Heart left ventricle (tissue), 16 donors: ENCODE measurements around the gene HACD2. TPM values are rescaled to one million over a fixed set of nuclear protein-coding genes. Genes with fewer than 3 reads are reported as not detected.

Experiments used
- ATAC-seq, 4 donors: fragments of 200-7000 bp; cut with Tn5 transposase; one replicate each; pipeline ENCODE4 v1.9.1; 2020 to 2022; ENCODE audit warnings: moderate library complexity in 4 of 4, mild to moderate bottlenecking in 3 of 4, moderate number of reproducible peaks in 1 of 4
- DNase-seq, 5 donors: peaks; one replicate each; pipeline ENCODE4 v3.0.0-alpha.2; 2020
- H3K27ac ChIP-seq, 12 donors: fragments of 200-600 bp; sonication (generic) in 4 of 12; one replicate each; pipeline versions ENCODE4 v1.5.0 to v1.8.0; 2016 to 2022; ENCODE audit warnings: mild to moderate bottlenecking in 2 of 12
- H3K27me3 ChIP-seq, 9 donors: fragments of 200-600 bp; sonication (generic) in 2 of 9; one replicate each; pipeline versions ENCODE4 v1.5.1 to v1.8.0; 2016 to 2022; ENCODE audit warnings: mild to moderate bottlenecking in 3 of 9
- H3K36me3 ChIP-seq, 9 donors: fragments of 200-600 bp; sonication (generic) in 2 of 9; one replicate each; pipeline versions ENCODE4 v1.5.0 to v1.8.0; 2018 to 2022; ENCODE audit warnings: mild to moderate bottlenecking in 2 of 9
- H3K4me1 ChIP-seq, 12 donors: fragments of 200-600 bp; sonication (generic) in 4 of 12; one replicate each; pipeline versions ENCODE4 v1.5.0 to v1.8.0; 2016 to 2022; ENCODE audit warnings: mild to moderate bottlenecking in 3 of 12
- H3K4me3 ChIP-seq, 12 donors: fragments of 200-600 bp; sonication (generic) in 4 of 12; one replicate each; pipeline versions ENCODE4 v1.5.0 to v1.8.0; 2017 to 2022; ENCODE audit warnings: mild to moderate bottlenecking in 9 of 12, moderate library complexity in 4 of 12
- H3K9me3 ChIP-seq, 12 donors: fragments of 200-600 bp; sonication (generic) in 4 of 12; one replicate each; pipeline versions ENCODE4 v1.5.0 to v1.8.0; 2016 to 2022; ENCODE audit warnings: mild to moderate bottlenecking in 1 of 12
- POLR2A ChIP-seq, 2 donors: fragments of 450-650 bp; IDR thresholded peaks; one replicate each; pipeline ENCODE4 v1.6.1; 2017; ENCODE audit warnings: antibody characterized with exemption in 2 of 2, mild to moderate bottlenecking in 2 of 2, moderate library complexity in 2 of 2
- WGBS, 4 donors: extraction: QIAGEN DNeasy Blood & Tissue Kit in 2 of 4; methylation state at CpG; one replicate each; pipeline versions ENCODE4 v1.1.5 to v1.1.7; 2013 to 2018; 5-methylcytosine and 5-hydroxymethylcytosine counted together
- intact Hi-C, 10 donors: fragments of 100-400 bp; cut with DNase I; formaldehyde crosslinking; loops; one replicate each; pipeline versions ENCODE4 v1.11.1 to v1.14.2; 2022
- polyA plus RNA-seq, 2 donors: library from polyadenylated mRNA; stranded (reverse); fragments of 200-250 nt; gene quantifications; one replicate each; pipeline ENCODE4 v1.2.3, GENCODE V29; 2013
- total RNA-seq, 9 donors: library from RNA; depleted of rRNA in 2 of 9; stranded (reverse); fragments of >200 nt in 2 of 9; fragmentation: NEBNext Ultra II Directional in 3 of 9; extraction: Animal tissue kit (Norgen Biotek cat#: 25700) in 3 of 9; gene quantifications; one replicate each; pipeline versions ENCODE4 v1.1.0 to v1.2.4, GENCODE V29; 2016 to 2023
- TF ChIP-seq, protein P1 (sequence below), 12 donors: fragments of 200-600 bp; sonication (generic) in 4 of 12; IDR thresholded peaks; one replicate each; pipeline versions ENCODE4 v1.5.0 to v1.8.0; 2018 to 2022; ENCODE audit warnings: antibody characterized with exemption in 12 of 12, mild to moderate bottlenecking in 5 of 12
- donor health status: ischemic (EF 13 %, LVEDD 7.1; RV severe dilation, severe dysfunction).
- donor health status: healthy with polysubstance abuse.
- donor health status: DM: no; HTN: yes; CAD: no.
- donor health status: DM: no; HTN: no; CAD: no.
- donor health status: ischemic (EF 25% LVEDD 6.9; RV normal size, moderate dysfunction).
- donor health status: ischemic (EF 25% LVEDD 5.7; RV mildly dilated, moderate dysfunction).
- donor health status: healthy.
- donor health status: DM: yes; HTN: yes; CAD: no.
- donor health status: ischemic (EF 35%, LVEDD 5.7; RV mildly dilated, moderate dysfunction).
- donor health status: nonischemic (EF 11% LVEDD 7.7; RV severe dilation, severe dysfunction).
- donor health status: DM: yes; HTN: yes; CAD: no.
- donor health status: PGD.
- donor health status: ischemic (EF 29% LVEDD 5.4; RV normal size, mild dysfunction).
- donor health status: nonischemic (EF 23%, LVEDD 6.1; RV moderate dilation, normal function).

The HACD2 gene
- total and polyA plus RNA-seq, 11 donors: 5.6 to 23.3 (median 9.7) TPM

- no peaks in the 10 kb centered on the region for H3K36me3 ChIP-seq
- peaks cover 0 to 54% (median 7%) of the 10 kb centered on the region in 9 donors for H3K27me3 ChIP-seq
- peak in 2 of 5 donors; percentile 39 to 44 for DNase-seq
- 53 to 81% (median 59%) methylated on average over 18 to 27 of the region's 27 CpGs for WGBS, 4 donors
- no peaks in the 10 kb centered on the region for H3K9me3 ChIP-seq
- ATAC-seq: peak in 3 of 4 donors; percentile 1 to 31 (median 13)
- H3K27ac ChIP-seq: peak overlapping the region; percentile 47 to 97 (median 92)
- peaks cover 0 to 57% (median 15%) of the 10 kb centered on the region in 12 donors for H3K4me1 ChIP-seq
- intact Hi-C loops: loop anchor here in 9 of 10 donors (2.0 to 10.0 kb wide), 13 partner anchors 35 to 120 kb away; no protein-coding TSS in a partner anchor
- TF ChIP-seq POLR2A (IDR thresholded peaks at IDR 0.05): no peak
- TF ChIP-seq, protein P1, sequence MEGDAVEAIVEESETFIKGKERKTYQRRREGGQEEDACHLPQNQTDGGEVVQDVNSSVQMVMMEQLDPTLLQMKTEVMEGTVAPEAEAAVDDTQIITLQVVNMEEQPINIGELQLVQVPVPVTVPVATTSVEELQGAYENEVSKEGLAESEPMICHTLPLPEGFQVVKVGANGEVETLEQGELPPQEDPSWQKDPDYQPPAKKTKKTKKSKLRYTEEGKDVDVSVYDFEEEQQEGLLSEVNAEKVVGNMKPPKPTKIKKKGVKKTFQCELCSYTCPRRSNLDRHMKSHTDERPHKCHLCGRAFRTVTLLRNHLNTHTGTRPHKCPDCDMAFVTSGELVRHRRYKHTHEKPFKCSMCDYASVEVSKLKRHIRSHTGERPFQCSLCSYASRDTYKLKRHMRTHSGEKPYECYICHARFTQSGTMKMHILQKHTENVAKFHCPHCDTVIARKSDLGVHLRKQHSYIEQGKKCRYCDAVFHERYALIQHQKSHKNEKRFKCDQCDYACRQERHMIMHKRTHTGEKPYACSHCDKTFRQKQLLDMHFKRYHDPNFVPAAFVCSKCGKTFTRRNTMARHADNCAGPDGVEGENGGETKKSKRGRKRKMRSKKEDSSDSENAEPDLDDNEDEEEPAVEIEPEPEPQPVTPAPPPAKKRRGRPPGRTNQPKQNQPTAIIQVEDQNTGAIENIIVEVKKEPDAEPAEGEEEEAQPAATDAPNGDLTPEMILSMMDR (IDR thresholded peaks at IDR 0.05): no peak
- H3K4me3 ChIP-seq: peak overlapping the region; percentile 38 to 92 (median 72)
These were observed 137.5 kb downstream of the HACD2 start for GRCh38 chr3:123447416-123447748.

DNA sequence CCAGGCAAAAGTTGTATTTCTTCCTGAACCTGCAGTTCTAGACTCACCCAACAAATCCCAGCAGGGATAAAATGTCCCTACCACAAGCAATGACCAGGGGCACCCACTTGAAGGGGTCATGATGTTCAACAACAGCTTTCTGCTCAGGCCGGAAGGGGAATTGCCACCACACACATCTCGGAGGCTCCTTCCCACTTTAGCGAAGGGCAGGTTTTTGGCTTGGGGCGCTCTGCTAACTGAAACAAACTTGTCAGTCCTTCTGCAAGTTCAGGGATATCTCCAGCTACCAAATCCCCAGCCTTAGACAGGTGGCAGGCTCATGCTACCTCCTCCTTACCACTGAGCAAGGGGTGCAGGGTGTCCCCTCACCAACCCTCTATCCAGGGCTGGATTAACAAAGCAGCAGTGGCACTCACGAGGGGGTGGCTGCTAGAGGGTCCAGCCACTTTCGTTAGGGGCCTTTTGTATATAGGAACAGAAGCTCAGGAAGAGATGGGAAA is 138.2 kb downstream of the HACD2 start:
- ATAC-seq: no peak
- H3K4me1 ChIP-seq: peaks cover 0 to 63% (median 15%) of the 10 kb centered on the region in 12 donors

DNA sequence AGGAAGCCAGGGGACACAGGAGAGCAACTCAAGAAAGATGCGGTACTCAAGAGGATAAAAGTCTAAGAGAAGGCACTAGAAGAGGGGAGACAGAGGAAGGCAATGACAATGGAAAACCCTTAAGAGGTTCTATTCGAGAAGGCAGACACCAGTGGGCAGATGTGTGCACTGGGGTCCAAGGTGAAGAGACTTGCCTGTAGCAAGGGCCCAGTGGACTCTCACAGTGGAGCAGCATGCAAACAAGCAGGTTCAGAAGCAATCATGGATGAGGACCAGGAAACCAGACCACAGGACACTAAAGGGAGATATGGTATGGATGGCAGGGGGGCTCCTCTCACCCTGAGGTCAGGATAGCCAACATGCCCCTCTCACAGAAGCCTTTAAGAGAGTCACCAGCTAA is 138.6 kb downstream of the HACD2 start:
- peaks cover 0 to 52% (median 7%) of the 10 kb centered on the region in 9 donors for H3K27me3 ChIP-seq
- intact Hi-C loops: loop anchor here in 9 of 10 donors (2.0 to 10.0 kb wide), 13 partner anchors 34 to 119 kb away; no protein-coding TSS in a partner anchor
- DNase-seq: no peak
- 42 to 53% (median 47%) methylated on average over 2 of the region's 2 CpGs for WGBS, 4 donors
- peaks cover 0 to 67% (median 17%) of the 10 kb centered on the region in 12 donors for H3K4me1 ChIP-seq
- H3K36me3 ChIP-seq: no peaks in the 10 kb centered on the region
- H3K4me3 ChIP-seq: peak overlapping the region; percentile 38 to 92 (median 72)
- peak overlapping the region; percentile 47 to 97 (median 92) for H3K27ac ChIP-seq
- no peak for ATAC-seq
- no peaks in the 10 kb centered on the region for H3K9me3 ChIP-seq
- TF ChIP-seq POLR2A (IDR thresholded peaks at IDR 0.05): no peak
- TF ChIP-seq, protein P1 (IDR thresholded peaks at IDR 0.05): no peak

More for the DNA sequence above, 138.2 kb downstream of the HACD2 start:
- intact Hi-C loops: loop anchor here in 9 of 10 donors (2.0 to 10.0 kb wide), 13 partner anchors 34 to 119 kb away; no protein-coding TSS in a partner anchor
- Histone ChIP-seq H3K9me3 (no peaks in the 10 kb centered on the region), H3K36me3 (no peaks in the 10 kb centered on the region), H3K4me3 (peak overlapping the region; percentile 38 to 92 (median 72)), H3K27ac (peak overlapping the region; percentile 47 to 97 (median 92)), H3K27me3 (peaks cover 0 to 54% (median 7%) of the 10 kb centered on the region in 9 donors)
- no peak for TF ChIP-seq POLR2A (IDR thresholded peaks at IDR 0.05)
- TF ChIP-seq, protein P1 (IDR thresholded peaks at IDR 0.05): no peak
- WGBS, 4 donors: 16 to 59% (median 45%) methylated on average over 6 of the region's 6 CpGs
- DNase-seq: no peak

- TF ChIP-seq POLR2A (IDR thresholded peaks at IDR 0.05): no peak
- TF ChIP-seq, protein P1 (IDR thresholded peaks at IDR 0.05): no peak
- WGBS, 4 donors: 19 to 40% (median 25%) methylated on average over 2 of the region's 2 CpGs
- H3K4me3 ChIP-seq: peak overlapping the region; percentile 38 to 92 (median 72)
- DNase-seq (no peak), ATAC-seq (no peak)
- H3K4me1 ChIP-seq: peaks cover 0 to 71% (median 17%) of the 10 kb centered on the region in 12 donors
- H3K9me3 ChIP-seq: no peaks in the 10 kb centered on the region
- peak overlapping the region in 11 of 12 donors; percentile 47 to 97 (median 94) for H3K27ac ChIP-seq
- peaks cover 0 to 47% (median 7%) of the 10 kb centered on the region in 9 donors for H3K27me3 ChIP-seq
- intact Hi-C loops: loop anchor here in 9 of 10 donors (2.0 to 10.0 kb wide), 13 partner anchors 33 to 118 kb away; no protein-coding TSS in a partner anchor
- no peaks in the 10 kb centered on the region for H3K36me3 ChIP-seq
These were observed 139.2 kb downstream of the HACD2 start for GRCh38 chr3:123445702-123446101.
